Measurements from ENCODE around the gene ZNF488.

The ZNF488 gene

DNA sequence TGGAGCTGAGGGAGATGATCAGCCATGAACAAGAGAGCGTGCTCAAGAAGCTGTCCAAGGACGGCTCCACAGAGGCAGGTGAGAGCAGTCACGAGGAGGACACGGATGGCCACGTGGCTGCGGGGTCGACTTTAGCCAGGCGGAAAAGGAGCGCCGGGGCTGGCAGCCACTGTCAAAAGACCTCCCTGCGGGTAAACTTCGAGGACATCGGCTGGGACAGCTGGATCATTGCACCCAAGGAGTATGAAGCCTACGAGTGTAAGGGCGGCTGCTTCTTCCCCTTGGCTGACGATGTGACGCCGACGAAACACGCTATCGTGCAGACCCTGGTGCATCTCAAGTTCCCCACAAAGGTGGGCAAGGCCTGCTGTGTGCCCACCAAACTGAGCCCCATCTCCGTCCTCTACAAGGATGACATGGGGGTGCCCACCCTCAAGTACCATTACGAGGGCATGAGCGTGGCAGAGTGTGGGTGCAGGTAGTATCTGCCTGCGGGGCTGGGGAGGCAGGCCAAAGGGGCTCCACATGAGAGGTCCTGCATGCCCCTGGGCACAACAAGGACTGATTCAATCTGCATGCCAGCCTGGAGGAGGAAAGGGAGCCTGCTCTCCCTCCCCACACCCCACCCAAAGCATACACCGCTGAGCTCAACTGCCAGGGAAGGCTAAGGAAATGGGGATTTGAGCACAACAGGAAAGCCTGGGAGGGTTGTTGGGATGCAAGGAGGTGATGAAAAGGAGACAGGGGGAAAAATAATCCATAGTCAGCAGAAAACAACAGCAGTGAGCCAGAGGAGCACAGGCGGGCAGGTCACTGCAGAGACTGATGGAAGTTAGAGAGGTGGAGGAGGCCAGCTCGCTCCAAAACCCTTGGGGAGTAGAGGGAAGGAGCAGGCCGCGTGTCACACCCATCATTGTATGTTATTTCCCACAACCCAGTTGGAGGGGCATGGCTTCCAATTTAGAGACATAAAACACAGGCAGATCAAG, 58.5 kb downstream of the ZNF488 start:
- TF ChIP-seq, protein P1, sequence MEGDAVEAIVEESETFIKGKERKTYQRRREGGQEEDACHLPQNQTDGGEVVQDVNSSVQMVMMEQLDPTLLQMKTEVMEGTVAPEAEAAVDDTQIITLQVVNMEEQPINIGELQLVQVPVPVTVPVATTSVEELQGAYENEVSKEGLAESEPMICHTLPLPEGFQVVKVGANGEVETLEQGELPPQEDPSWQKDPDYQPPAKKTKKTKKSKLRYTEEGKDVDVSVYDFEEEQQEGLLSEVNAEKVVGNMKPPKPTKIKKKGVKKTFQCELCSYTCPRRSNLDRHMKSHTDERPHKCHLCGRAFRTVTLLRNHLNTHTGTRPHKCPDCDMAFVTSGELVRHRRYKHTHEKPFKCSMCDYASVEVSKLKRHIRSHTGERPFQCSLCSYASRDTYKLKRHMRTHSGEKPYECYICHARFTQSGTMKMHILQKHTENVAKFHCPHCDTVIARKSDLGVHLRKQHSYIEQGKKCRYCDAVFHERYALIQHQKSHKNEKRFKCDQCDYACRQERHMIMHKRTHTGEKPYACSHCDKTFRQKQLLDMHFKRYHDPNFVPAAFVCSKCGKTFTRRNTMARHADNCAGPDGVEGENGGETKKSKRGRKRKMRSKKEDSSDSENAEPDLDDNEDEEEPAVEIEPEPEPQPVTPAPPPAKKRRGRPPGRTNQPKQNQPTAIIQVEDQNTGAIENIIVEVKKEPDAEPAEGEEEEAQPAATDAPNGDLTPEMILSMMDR (IDR thresholded peaks at IDR 0.05): no peak
- H3K4me3 ChIP-seq (ENCODE audit: low read depth, low read length): no peak overlapping the region

DNA sequence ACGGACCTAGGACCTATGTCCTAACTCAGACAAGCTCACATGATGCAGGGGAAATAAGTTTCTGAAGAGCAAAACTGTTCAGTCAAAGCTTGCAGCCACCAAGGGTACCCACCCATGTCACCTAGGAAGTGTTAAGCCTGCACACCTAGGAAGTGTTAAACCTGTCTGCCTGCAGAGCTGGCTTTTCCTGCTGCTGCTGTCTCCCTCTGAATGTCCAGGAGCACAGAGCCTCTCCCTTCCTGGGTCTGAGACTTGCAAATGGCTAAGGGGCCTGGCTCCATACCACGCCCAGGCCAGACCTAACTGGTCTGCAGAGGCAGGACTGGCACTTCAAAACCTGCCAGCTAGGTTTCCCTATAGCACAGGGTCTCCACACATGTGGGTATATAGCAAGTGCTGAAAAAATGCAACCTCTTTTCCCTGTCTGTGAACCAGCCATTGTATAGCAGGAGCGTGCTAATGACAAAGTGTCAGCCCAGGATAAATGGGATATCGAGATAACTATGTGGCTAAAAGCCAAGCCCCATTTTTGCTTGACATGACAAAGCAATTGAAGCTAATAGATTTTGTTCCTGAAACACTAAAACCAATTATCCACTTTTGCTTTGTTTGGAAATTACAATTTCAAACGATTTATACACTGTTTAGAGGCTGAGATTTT, 60.3 kb downstream of the ZNF488 start:
- Histone ChIP-seq H3K79me2 (no peaks in the 10 kb centered on the region), H3K27ac (no peak overlapping the region), H3K9ac (no peak overlapping the region), H3K9me3 (ENCODE audit: control insufficient read depth, low read length) (no peaks in the 10 kb centered on the region), H3K27me3 (ENCODE audit: control insufficient read depth, insufficient read depth, low read length) (no peaks in the 10 kb centered on the region), H3K4me2 (ENCODE audit: low read length) (no peak overlapping the region), H2AFZ (no peak overlapping the region), H3K4me3 (ENCODE audit: low read depth, low read length) (no peak overlapping the region), H3K36me3 (ENCODE audit: control insufficient read depth, insufficient read depth, low read length) (no peaks in the 10 kb centered on the region), H3K4me1 (no peaks in the 10 kb centered on the region)
- TF ChIP-seq, protein P1 (IDR thresholded peaks at IDR 0.05): no peak

More for the DNA sequence above, 58.5 kb downstream of the ZNF488 start:
- Histone ChIP-seq H3K4me2 (ENCODE audit: low read length) (no peak overlapping the region), H3K27me3 (ENCODE audit: control insufficient read depth, insufficient read depth, low read length) (no peaks in the 10 kb centered on the region), H3K9me3 (ENCODE audit: control insufficient read depth, low read length) (no peaks in the 10 kb centered on the region), H3K79me2 (no peaks in the 10 kb centered on the region), H3K9ac (no peak overlapping the region), H2AFZ (no peak overlapping the region), H3K4me1 (no peaks in the 10 kb centered on the region), H3K27ac (no peak overlapping the region), H3K36me3 (ENCODE audit: control insufficient read depth, insufficient read depth, low read length) (no peaks in the 10 kb centered on the region)

DNA sequence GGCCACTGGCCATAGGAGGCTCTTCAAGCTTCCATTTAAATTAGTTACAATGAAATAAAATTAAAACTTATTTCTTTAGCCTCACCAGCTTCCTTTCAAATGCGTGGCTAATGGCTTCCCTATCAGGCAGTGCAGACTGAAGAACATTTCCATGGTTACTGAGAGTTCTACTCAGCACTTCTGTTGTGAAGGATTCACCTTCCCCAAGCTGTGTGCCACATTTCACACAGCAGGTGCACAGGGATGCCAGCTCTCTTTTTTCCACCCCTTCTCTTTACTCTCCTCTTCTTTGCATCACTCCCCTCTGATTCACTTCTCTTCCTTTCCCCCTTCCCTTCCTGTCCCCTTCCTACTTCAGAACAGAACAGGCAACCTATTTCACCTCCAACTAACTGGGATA, 61.0 kb downstream of the ZNF488 start:
- Histone ChIP-seq H3K27me3 (ENCODE audit: control insufficient read depth, insufficient read depth, low read length) (no peaks in the 10 kb centered on the region), H3K36me3 (ENCODE audit: control insufficient read depth, insufficient read depth, low read length) (no peaks in the 10 kb centered on the region), H3K79me2 (no peaks in the 10 kb centered on the region), H3K4me2 (ENCODE audit: low read length) (no peak overlapping the region), H3K27ac (no peak overlapping the region), H2AFZ (no peak overlapping the region), H3K4me1 (no peaks in the 10 kb centered on the region), H3K9ac (no peak overlapping the region), H3K9me3 (ENCODE audit: control insufficient read depth, low read length) (no peaks in the 10 kb centered on the region), H3K4me3 (ENCODE audit: low read depth, low read length) (no peak overlapping the region)
- TF ChIP-seq, protein P1 (IDR thresholded peaks at IDR 0.05): no peak

DNA sequence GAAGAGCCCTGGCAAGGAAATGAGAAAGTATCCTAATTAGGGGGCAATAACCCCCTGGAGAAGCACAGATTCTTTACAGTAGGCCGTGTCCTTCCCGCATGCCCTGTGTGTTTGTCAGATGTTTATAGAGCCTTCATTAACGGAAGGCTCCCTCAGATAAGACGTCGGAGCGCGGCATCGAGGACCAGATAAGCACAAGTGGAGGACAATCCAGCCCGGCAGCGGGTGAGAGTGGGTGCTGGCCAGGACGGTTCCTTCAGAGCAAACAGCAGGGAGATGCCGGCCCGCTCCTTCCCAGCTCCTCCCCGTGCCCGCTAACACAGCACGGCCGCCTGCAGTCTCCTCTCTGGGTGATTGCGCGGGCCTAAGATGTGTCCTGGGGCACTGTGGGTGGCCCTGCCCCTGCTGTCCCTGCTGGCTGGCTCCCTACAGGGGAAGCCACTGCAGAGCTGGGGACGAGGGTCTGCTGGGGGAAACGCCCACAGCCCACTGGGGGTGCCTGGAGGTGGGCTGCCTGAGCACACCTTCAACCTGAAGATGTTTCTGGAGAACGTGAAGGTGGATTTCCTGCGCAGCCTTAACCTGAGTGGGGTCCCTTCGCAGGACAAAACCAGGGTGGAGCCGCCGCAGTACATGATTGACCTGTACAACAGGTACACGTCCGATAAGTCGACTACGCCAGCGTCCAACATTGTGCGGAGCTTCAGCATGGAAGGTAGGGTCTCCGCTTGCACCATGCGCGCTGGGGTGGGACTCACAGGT, 61.6 kb downstream of the ZNF488 start, which contains the start of gene GDF2:
GDF2 (plus strand) TSS at position 155 of the 762 bp plus-strand sequence; CDS start at position 370, 215 bp downstream.
- H3K27ac ChIP-seq: no peak within 1 kb of the TSS
- H3K9me3 ChIP-seq (ENCODE audit: control insufficient read depth, low read length): no peaks in the 10 kb centered on the region
- H3K4me3 ChIP-seq (ENCODE audit: low read depth, low read length): no peak within 1 kb of the TSS

More for the DNA sequence above, 61.6 kb downstream of the ZNF488 start, which contains the start of gene GDF2:
- no peaks in the 10 kb centered on the region for H3K4me1 ChIP-seq
- TF ChIP-seq, protein P1 (IDR thresholded peaks at IDR 0.05): no peak
- H3K4me2 ChIP-seq (ENCODE audit: low read length): no peak within 1 kb of the TSS
- no peaks in the 10 kb centered on the region for H3K36me3 ChIP-seq (ENCODE audit: control insufficient read depth, insufficient read depth, low read length)
- no peaks in the 10 kb centered on the region for H3K79me2 ChIP-seq
- no peak within 1 kb of the TSS for H3K9ac ChIP-seq
- H2AFZ ChIP-seq: no peak within 1 kb of the TSS
- H3K27me3 ChIP-seq (ENCODE audit: control insufficient read depth, insufficient read depth, low read length): no peaks in the 10 kb centered on the region

All from parathyroid adenoma (tissue), 2 donors.